Endometrial microvascular endothelial cells (primary cell): ENCODE measurements around the gene FOXJ3. TPM values are rescaled to one million over a fixed set of nuclear protein-coding genes. Genes with fewer than 3 reads are reported as not detected.

Experiments
- in situ Hi-C: cut with HindIII; loops from 2 replicates; pipeline ENCODE4 v1.10.0; 2017; ENCODE audit warnings: low sequenced_read_pairs, low pct_unique_long_range_greater_than_20kb; ENCODE audit errors: inconsistent ontology term
- total RNA-seq: library from RNA; depleted of rRNA; stranded (reverse); fragments of >200 nt; gene quantifications from one replicate; pipeline ENCODE4 v1.2.3, GENCODE V29; 2015; ENCODE audit errors: inconsistent ontology term

The FOXJ3 gene
- total RNA-seq, 1 donor from 2014 or later, result 16.3 TPM

DNA sequence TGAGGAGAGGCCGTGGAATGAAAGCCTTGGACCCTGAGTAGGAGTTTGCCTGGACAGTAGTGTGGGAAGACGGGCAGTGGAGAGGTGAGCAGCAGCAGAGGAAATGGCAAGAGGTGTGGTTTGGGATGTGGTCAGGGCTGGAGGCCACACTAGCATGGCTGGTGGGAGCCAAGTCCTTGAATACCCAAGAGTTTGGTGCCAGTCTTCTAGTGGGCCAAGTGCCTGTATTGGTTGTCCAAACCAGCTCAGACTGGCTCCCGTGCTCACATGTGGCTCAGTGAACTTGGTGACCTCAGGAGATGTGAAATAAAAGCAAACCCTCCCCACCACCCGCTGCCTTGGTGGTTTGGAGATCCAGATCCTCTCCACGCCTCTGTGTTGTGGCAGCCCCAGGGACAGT, 172.9 kb downstream of the FOXJ3 start:
- in situ Hi-C loops, result no loop called here

DNA sequence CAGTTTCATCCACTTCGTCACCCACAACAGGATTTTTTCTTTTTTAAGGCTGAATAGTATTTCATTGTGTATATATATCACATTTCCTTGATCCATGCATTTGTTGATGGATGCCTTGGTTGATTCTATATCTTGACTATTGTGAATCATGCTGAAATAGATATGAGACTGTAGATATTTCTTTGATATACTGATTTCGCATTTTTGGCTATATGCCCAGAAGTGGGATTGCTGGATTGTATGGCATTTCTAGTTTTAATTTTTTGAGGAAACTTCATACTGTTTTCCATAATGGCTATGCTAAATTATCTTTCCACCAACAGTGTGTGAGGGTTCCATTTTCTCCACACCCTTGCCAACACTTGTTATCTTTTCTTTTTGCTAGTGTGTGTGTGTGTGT, 176.8 kb downstream of the FOXJ3 start:
- in situ Hi-C loops, result no loop called here

DNA sequence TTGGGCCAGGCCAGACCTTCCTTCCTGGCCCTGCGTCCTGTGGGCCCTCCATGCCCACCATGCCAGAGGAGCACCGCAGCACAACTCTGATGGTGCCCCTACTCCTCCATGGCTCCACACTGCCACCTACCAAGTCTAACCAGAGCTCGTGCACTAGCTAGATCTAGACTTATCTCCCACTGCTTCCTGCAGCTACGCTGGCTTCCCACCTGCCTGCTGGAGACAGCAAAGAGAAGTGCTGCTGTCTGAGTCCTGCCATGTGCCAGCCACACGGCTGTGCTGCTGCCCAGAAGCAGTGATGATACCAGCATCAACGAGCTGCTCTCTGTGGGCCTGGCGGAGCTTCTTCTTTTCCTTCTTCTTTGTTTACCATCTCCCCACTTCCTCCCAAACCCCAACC, 177.4 kb downstream of the FOXJ3 start:
- in situ Hi-C loops, result no loop called here

DNA sequence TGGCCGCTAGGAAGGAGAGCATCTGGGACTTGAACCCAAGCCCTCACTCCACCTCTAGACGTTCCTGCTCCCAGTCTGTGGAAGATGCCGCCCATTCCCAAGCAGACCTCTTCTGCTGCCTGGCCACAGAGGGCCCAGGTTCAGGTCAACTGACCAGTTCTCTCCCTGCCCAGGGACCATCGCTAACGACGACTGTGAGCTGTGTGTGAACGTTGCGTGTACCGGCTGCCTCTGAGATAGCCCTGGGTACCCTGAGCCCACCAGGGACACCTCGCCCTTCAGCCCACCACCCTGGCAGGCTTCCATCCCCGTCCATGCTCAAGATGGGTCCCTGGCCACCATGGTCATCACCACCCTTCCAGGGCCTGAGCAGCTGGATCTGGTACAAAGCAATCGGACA, 179.7 kb downstream of the FOXJ3 start:
- in situ Hi-C loops, result no loop called here

- in situ Hi-C loops, result no loop called here
Observed at GRCh38 chr1:42154685-42155084, 180.3 kb downstream of the FOXJ3 start.

DNA sequence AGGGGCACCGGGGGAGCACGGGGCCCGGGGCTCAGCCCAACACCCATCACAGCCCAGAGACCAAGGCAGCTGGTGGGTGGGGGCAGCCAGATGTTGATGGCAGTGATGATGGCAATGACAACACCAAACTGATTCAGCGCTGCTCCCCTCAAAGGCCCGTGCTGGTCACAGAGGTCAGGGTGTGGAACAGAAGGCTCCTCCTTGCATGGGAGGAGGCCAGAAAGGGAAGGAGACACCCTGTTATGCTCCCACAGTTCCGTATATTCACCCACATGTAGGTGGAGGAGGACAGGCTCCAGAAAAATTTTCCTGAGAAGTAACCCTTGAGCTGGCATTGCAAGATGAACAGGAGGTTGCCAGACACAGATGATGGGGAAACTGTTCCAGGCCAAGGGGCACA, 181.4 kb downstream of the FOXJ3 start:
- in situ Hi-C loops, result no loop called here

- in situ Hi-C loops, result no loop called here
Observed at GRCh38 chr1:42152907-42153600, 182.0 kb downstream of the FOXJ3 start, which contains the start of gene GUCA2B. Gene GUCA2B (plus strand): TSS chr1:42153410. CDS start chr1:42153451, 41 bp downstream.

DNA sequence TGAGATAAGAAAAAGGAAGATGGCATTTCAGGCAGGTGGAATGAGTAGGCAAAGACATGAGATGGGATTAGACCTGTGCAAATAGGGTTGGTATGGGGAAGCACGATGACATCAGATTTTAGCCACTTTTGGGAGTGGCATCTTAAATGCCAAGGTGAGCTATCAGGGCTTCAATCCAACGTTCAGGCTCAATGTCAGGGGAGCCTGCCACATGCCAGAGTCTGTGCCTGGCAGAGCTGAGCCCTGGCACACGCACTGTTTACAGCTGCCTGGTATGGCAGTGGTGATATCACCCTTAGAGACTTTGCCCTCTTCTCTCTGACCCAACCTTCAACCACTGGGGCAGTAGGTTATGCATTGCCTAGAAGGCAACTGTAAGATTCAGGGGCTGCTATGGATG, 182.9 kb downstream of the FOXJ3 start:
- in situ Hi-C loops, result no loop called here

DNA sequence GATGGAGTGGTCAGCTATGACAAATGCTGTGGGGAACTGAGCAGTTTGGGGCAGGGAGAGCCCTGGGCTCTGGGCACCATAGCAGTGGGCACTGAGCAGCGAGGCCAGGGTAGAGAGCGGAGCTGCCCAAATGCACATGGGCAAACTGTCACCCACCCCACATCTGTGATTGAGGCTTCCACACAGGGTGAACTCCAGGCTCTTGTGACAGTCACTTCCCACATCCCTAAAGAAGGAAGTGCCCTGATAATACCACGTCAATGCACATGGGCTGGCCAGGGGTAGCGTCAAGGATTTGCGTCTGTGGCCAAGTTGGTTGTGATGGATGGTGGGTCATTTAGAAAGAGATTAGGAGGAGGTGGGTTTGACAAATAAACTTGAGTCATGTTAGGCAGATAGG, 184.4 kb downstream of the FOXJ3 start:
- in situ Hi-C loops, result no loop called here

DNA sequence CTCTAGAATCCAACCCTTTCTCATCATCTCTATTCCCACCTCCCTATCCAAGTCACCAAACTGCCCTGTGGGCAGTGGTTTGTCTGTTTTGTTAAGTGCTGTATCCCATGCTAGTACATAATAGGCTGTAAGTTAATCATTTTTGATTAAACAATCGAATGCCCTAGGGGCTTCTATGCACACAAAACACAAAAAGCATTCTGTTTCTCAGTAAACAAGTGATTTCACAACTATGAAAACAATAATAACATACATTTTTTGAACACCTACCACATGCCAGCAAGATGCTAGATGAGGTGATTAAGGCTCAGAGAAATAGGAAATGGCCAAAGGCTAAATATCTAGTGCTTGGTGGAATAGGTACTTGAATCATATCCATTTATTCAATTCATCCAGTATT, 186.9 kb downstream of the FOXJ3 start:
- in situ Hi-C loops, result no loop called here

- in situ Hi-C loops, result no loop called here
Observed at GRCh38 chr1:42146626-42147320, 188.3 kb downstream of the FOXJ3 start.

- in situ Hi-C loops, result no loop called here
Observed at GRCh38 chr1:42145764-42146625, 189.0 kb downstream of the FOXJ3 start.

DNA sequence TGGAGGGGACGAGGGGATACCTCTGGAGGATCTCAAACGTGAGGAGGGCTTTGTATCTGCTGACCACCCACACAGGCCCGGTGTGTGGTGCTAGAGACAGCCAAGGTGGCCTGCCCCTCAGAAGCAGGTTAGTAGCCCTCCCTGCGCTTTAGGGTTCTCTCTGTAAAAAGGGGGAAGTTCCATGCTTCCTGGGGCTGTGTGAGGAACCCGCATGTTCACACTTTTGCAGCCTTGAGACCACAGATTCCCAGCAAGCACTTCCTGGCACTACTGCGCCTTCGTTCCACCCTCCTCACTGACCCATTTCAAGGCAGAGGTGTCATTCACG, 189.7 kb downstream of the FOXJ3 start:
- in situ Hi-C loops, result no loop called here

GRCh38 chr1:42144711-42145388, 190.2 kb downstream of the FOXJ3 start:
- in situ Hi-C loops, result no loop called here

GRCh38 chr1:42143896-42144710, 190.9 kb downstream of the FOXJ3 start:
- in situ Hi-C loops, result no loop called here

GRCh38 chr1:42142894-42143675, 191.9 kb downstream of the FOXJ3 start:
- in situ Hi-C loops, result no loop called here

- in situ Hi-C loops, result no loop called here
Observed at GRCh38 chr1:42141978-42142377, 193.1 kb downstream of the FOXJ3 start.

DNA sequence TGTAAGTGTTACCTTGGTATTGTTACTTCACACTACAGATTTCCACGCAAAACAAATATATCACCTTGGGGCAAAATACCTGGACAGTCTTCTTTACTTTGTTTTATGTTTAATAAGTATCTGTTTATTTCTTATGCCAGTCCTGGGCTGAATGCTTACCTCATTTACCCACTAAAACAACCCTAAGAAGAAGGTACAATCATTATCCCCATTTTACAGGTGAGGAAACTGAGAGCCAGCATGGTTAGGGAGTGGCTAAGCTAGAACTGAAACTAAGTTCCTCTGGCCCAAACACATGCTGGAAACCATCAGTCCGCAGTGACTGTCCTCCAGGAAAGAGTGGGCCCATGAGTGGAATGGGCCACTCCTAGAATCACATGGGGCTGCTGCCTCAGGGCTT, 194.8 kb downstream of the FOXJ3 start:
- in situ Hi-C loops, result no loop called here
